Prostate gland (tissue), 2 donors: ENCODE results near the gene MAGI2. TPM values are rescaled to one million over a fixed set of nuclear protein-coding genes. Genes with fewer than 3 reads are reported as not detected.

Experiments used
- DNase-seq: peaks from one replicate; pipeline ENCODE4 v3.0.0-alpha.2; 2019; ENCODE audit warnings: low spot score
- H3K27ac ChIP-seq, 2 donors: fragments of 200-600 bp; sonication (generic); 2 replicates each; pipeline ENCODE4 v1.5.1; 2017 to 2019
- H3K27me3 ChIP-seq: fragments of 200-600 bp; sonication (generic); replicated peaks from 2 replicates; pipeline ENCODE4 v1.5.1; 2019; ENCODE audit not compliant: insufficient read depth
- H3K36me3 ChIP-seq, 2 donors: fragments of 200-600 bp; sonication (generic); 1 replicate in 1 of 2; 2 replicates in 1 of 2; pipeline versions ENCODE4 v1.5.1 to v1.8.1; 2017 to 2019
- H3K4me1 ChIP-seq: fragments of 200-600 bp; sonication (generic); replicated peaks from 2 replicates; pipeline ENCODE4 v1.5.1; 2019
- H3K4me3 ChIP-seq, 2 donors: fragments of 200-600 bp; sonication (generic); 2 replicates each; pipeline ENCODE4 v1.5.1; 2017 to 2019
- H3K9me3 ChIP-seq: fragments of 200-600 bp; sonication (generic); 2 replicates; pipeline ENCODE4 v1.5.1; 2017
- POLR2A ChIP-seq: fragments of 450-650 bp; IDR thresholded peaks from one replicate; pipeline ENCODE4 v1.6.1; 2016; ENCODE audit warnings: antibody characterized with exemption, mild to moderate bottlenecking
- POLR2AphosphoS5 ChIP-seq: sonication (generic); formaldehyde crosslinking; IDR thresholded peaks from one replicate; pipeline ENCODE4 v1.6.1; 2017; ENCODE audit warnings: antibody characterized with exemption
- WGBS: methylation state at CpG from one replicate; pipeline ENCODE4 v1.1.5; 2018; 5-methylcytosine and 5-hydroxymethylcytosine counted together
- intact Hi-C: fragments of 100-400 bp; cut with DNase I; formaldehyde crosslinking; loops from one replicate; pipeline ENCODE4 v1.14.2; 2022
- total RNA-seq, 2 donors: library from RNA; depleted of rRNA; stranded (reverse); fragments of >200 nt; gene quantifications; one replicate each; pipeline ENCODE4 v1.1.0, GENCODE V29; 2016
- TF ChIP-seq, protein P1 (sequence below), 4 experiments: fragments of 200-600 bp in 2 of 4; fragments of 450-650 bp in 2 of 4; sonication (generic) in 2 of 4; IDR thresholded peaks; 1 replicate in 3 of 4; 2 replicates in 1 of 4; pipeline ENCODE4 v1.5.1; 2016 to 2019; ENCODE audit warnings: antibody characterized with exemption in 4 of 4, mild to moderate bottlenecking in 2 of 4, moderate library complexity in 2 of 4

The MAGI2 gene
- total RNA-seq, 2 donors from 2014 or later: 27.1 to 31.3 TPM

DNA sequence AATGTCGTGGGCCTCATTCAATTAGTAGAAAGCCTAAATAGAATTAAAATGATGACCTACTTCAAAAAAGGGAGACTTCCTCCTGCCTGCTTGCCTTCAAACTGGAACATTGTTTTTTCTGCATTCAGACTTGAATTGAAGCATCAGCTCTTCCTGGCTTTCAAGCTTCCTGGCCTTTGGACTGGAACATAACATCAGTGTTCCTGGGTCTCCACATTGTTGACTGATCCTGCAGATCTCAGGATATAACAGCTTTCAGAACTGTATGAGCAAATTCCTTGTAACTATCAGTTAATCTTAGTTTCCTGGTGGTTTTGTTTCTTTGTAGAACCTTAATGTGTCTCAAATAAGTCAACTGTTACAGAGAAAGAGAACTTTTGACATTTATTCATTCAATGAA lies 18.6 kb downstream of the MAGI2 start:
- TF ChIP-seq POLR2A (no peak), POLR2AphosphoS5 (no peak)
- 68% methylated on average over 1 of the region's 1 CpG for WGBS
- H3K4me1 ChIP-seq: no peaks in the 10 kb centered on the region
- intact Hi-C loops: no loop called here
- no peaks in the 10 kb centered on the region for H3K36me3 ChIP-seq
- H3K4me3 ChIP-seq: no peak overlapping the region
- DNase-seq: no peak
- no peak overlapping the region for H3K27ac ChIP-seq
- H3K27me3 ChIP-seq: no peaks in the 10 kb centered on the region
- no peaks in the 10 kb centered on the region for H3K9me3 ChIP-seq

DNA sequence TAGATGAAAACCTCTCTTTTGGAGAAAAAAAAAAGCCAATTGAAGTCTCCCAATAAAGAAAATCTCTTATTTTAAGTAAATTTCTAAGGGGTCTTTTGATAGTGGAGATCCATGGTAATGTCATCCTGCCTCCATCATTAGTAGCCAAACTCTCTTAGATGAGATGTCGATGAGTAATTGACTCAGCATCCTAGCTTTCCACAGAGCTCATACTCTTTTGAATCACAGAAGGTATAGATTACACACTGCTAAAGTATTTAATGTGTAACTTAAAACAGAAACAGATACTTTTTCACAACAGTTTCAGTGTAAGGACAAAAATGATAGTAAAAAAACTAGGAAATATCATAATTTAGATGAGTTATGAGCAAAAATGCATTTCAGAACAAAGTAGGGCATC lies 19.4 kb downstream of the MAGI2 start:
- no peaks in the 10 kb centered on the region for H3K4me1 ChIP-seq
- H3K27ac ChIP-seq: no peak overlapping the region
- no peaks in the 10 kb centered on the region for H3K9me3 ChIP-seq
- TF ChIP-seq POLR2A (no peak), POLR2AphosphoS5 (no peak)
- TF ChIP-seq, protein P1, sequence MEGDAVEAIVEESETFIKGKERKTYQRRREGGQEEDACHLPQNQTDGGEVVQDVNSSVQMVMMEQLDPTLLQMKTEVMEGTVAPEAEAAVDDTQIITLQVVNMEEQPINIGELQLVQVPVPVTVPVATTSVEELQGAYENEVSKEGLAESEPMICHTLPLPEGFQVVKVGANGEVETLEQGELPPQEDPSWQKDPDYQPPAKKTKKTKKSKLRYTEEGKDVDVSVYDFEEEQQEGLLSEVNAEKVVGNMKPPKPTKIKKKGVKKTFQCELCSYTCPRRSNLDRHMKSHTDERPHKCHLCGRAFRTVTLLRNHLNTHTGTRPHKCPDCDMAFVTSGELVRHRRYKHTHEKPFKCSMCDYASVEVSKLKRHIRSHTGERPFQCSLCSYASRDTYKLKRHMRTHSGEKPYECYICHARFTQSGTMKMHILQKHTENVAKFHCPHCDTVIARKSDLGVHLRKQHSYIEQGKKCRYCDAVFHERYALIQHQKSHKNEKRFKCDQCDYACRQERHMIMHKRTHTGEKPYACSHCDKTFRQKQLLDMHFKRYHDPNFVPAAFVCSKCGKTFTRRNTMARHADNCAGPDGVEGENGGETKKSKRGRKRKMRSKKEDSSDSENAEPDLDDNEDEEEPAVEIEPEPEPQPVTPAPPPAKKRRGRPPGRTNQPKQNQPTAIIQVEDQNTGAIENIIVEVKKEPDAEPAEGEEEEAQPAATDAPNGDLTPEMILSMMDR (IDR thresholded peaks at IDR 0.05): no peak
- no peak for DNase-seq
- H3K4me3 ChIP-seq: no peak overlapping the region
- H3K27me3 ChIP-seq: no peaks in the 10 kb centered on the region
- H3K36me3 ChIP-seq: no peaks in the 10 kb centered on the region
- WGBS: 86% methylated on average over 1 of the region's 1 CpG
- intact Hi-C loops: no loop called here

DNA sequence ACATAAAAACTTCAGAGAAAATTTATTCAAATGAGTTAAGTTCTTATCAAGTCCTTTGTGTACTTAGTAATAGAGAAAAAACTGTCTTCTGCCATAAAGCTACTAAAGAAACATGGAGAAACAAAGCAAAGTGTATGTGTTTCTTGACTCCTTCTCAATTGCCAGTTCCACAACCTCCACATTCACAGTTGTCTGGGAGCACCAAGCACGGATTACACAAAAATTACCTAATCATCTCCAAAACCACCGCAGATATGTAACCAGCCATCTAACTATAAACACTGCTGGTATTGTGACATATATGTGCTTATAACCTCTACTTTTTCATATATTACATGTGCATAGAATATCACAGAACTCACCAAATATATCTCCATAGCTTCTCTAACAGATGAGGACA lies 23.1 kb downstream of the MAGI2 start:
- no peak for DNase-seq

DNA sequence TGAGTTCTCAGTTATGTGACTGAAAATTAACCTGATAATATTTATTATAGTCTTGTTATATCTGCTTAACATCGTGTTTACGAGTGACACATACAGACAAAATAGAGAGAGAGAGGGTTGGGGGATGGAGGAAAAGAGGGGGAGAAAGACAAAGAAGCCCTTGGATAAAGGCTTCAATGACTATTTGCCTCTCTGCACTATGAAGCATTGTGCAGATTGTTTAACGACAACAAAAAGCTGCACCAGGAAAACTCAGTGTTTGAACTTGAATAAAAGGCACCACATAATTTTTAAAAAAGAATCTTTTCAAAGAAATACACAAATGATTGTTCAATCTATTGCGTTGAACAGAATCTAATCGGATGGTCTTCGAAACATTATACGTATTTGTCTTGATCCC lies 27.8 kb downstream of the MAGI2 start:
- H3K4me3 ChIP-seq: no peak overlapping the region
- H3K4me1 ChIP-seq: no peaks in the 10 kb centered on the region
- no peaks in the 10 kb centered on the region for H3K9me3 ChIP-seq
- DNase-seq: no peak
- TF ChIP-seq POLR2AphosphoS5: no peak
- TF ChIP-seq, protein P1 (IDR thresholded peaks at IDR 0.05): no peak
- no peak for TF ChIP-seq POLR2A
- no peaks in the 10 kb centered on the region for H3K36me3 ChIP-seq
- intact Hi-C loops: no loop called here
- H3K27me3 ChIP-seq: no peaks in the 10 kb centered on the region
- 75% methylated on average over 7 of the region's 7 CpGs for WGBS
- no peak overlapping the region for H3K27ac ChIP-seq

More for the DNA sequence above, 23.1 kb downstream of the MAGI2 start:
- WGBS: 93% methylated on average over 2 of the region's 2 CpGs
- no peaks in the 10 kb centered on the region for H3K9me3 ChIP-seq
- TF ChIP-seq POLR2AphosphoS5 (no peak), POLR2A (no peak)
- TF ChIP-seq, protein P1 (IDR thresholded peaks at IDR 0.05): no peak
- H3K4me1 ChIP-seq: no peaks in the 10 kb centered on the region
- no peaks in the 10 kb centered on the region for H3K36me3 ChIP-seq
- H3K4me3 ChIP-seq: no peak overlapping the region
- no peaks in the 10 kb centered on the region for H3K27me3 ChIP-seq
- H3K27ac ChIP-seq: no peak overlapping the region
- intact Hi-C loops: no loop called here

DNA sequence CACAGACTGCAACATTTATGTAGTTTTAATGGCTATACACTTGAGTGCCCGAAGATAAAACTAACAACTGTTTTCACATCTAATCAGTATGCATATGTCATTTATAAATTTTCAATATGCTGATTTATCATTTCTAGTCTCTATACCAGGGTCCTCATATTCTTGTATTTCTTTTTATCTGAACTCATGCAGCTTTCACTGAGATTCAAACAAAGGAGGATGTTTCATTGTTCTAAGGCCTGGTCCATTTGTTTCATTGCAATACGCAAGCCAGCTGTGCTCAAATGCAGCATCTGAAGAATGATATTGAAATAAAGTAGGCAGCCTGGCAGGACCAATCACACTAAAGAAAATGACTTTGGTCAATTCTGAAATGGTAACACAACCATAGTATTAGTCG lies 31.7 kb downstream of the MAGI2 start:
- Histone ChIP-seq H3K9me3 (no peaks in the 10 kb centered on the region), H3K27ac (no peak overlapping the region), H3K4me3 (no peak overlapping the region), H3K27me3 (no peaks in the 10 kb centered on the region), H3K4me1 (no peaks in the 10 kb centered on the region), H3K36me3 (no peaks in the 10 kb centered on the region)
- no peak for DNase-seq
- WGBS: 89% methylated on average over 3 of the region's 3 CpGs
- intact Hi-C loops: no loop called here
- TF ChIP-seq, protein P1 (IDR thresholded peaks at IDR 0.05): no peak
- no peak for TF ChIP-seq POLR2AphosphoS5
- no peak for TF ChIP-seq POLR2A
